Lower leg skin (tissue), 3 donors: ENCODE data around the gene LRRN3.

ENCODE experiments used
- CTCF ChIP-seq, 3 donors: fragments of 450-650 bp; IDR thresholded peaks; one replicate each; pipeline ENCODE4 v1.5.1; 2016; ENCODE audit warnings: antibody characterized with exemption in 3 of 3, mild to moderate bottlenecking in 3 of 3, moderate library complexity in 2 of 3
- POLR2A ChIP-seq, 2 donors: fragments of 450-650 bp; IDR thresholded peaks; one replicate each; pipeline ENCODE4 v1.6.1; 2016 to 2017; ENCODE audit warnings: antibody characterized with exemption in 2 of 2, mild to moderate bottlenecking in 1 of 2, moderate library complexity in 1 of 2

DNA sequence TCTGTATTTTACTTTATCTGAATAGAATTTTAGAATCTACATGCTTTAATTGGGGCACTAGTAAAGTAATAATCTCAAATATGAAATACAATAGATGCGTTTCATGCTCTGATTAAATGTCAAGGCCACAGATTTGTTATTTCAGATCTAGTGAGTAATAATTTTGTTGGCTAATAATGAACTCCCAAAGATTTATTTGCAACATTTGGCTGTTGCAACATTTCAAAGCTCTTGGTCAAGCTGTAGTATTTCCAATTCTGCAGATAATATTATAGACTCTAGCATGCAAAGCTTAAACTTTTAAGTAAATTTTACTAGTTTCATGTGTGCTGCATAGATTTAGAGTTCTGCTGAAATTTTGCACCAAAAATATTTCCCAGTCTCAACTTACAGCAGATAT, 16.7 kb downstream of the LRRN3 start:
- no peak for TF ChIP-seq CTCF (IDR thresholded peaks at IDR 0.05)
- no peak for TF ChIP-seq POLR2A (IDR thresholded peaks at IDR 0.05)
